HepG2 (cell line): ENCODE measurements around the gene C5. TPM values are rescaled to one million over a fixed set of nuclear protein-coding genes. Genes with fewer than 3 reads are reported as not detected.

Experiments
- HNRNPUL1 ChIP-seq: fragments of 200-400 bp; formaldehyde crosslinking; IDR thresholded peaks from 2 replicates; pipeline ENCODE4 v1.6.1; 2017; ENCODE audit warnings: low read depth, mild to moderate bottlenecking, low read length, moderate library complexity
- MIER3 ChIP-seq: IDR thresholded peaks from 2 replicates; pipeline ENCODE4 v1.6.1; 2016; ENCODE audit warnings: missing compliant biosample characterization, borderline replicate concordance
- NR2F1 ChIP-seq, 2 experiments: fragments of 450-650 bp in 1 of 2; formaldehyde crosslinking in 1 of 2; IDR thresholded peaks; 2 replicates each; pipeline versions ENCODE4 v1.5.0 to v1.6.1; 2016 to 2020; ENCODE audit warnings: mild to moderate bottlenecking in 1 of 2, missing compliant biosample characterization in 1 of 2, missing genetic modification reagents in 1 of 2, moderate library complexity in 1 of 2
- POLR2G ChIP-seq: fragments of 200-400 bp; formaldehyde crosslinking; IDR thresholded peaks from 2 replicates; pipeline ENCODE4 v1.6.1; 2018; ENCODE audit warnings: mild to moderate bottlenecking, low read depth, low read length, moderate library complexity
- SALL2 ChIP-seq: sonication (generic); formaldehyde crosslinking; IDR thresholded peaks from 2 replicates; pipeline ENCODE4 v1.8.1; 2023; ENCODE audit warnings: mild to moderate bottlenecking, missing genetic modification reagents, inconsistent platforms
- SRY ChIP-seq: sonication (generic); formaldehyde crosslinking; IDR thresholded peaks from 2 replicates; pipeline ENCODE4 v1.8.0; 2022; ENCODE audit warnings: mild to moderate bottlenecking, missing genetic modification reagents
- TP53 ChIP-seq: sonication (generic); formaldehyde crosslinking; conservative IDR thresholded peaks from 2 replicates; pipeline ENCODE4 v1.4.0; 2020; ENCODE audit warnings: missing genetic modification reagents
- ZNF510 ChIP-seq: sonication (generic); formaldehyde crosslinking; IDR thresholded peaks from 2 replicates; pipeline ENCODE4 v1.4.0; 2020; ENCODE audit warnings: low read depth, mild to moderate bottlenecking, missing genetic modification reagents
- ZNF672 ChIP-seq: sonication (generic); formaldehyde crosslinking; IDR thresholded peaks from 2 replicates; pipeline ENCODE4 v1.8.1; 2022; ENCODE audit warnings: missing genetic modification reagents
- ZNF766 ChIP-seq: sonication (generic); formaldehyde crosslinking; IDR thresholded peaks from 2 replicates; pipeline ENCODE4 v1.5.0; 2020; ENCODE audit warnings: missing genetic modification reagents, borderline replicate concordance
- ZNF839 ChIP-seq: sonication (generic); formaldehyde crosslinking; IDR thresholded peaks from 2 replicates; pipeline ENCODE4 v1.4.0; 2020; ENCODE audit warnings: missing genetic modification reagents, mild to moderate bottlenecking, borderline replicate concordance
- polyA plus RNA-seq, 8 experiments: library from polyadenylated mRNA; depleted of rRNA in 3 of 8; stranded (reverse) in 7 of 8; unstranded in 1 of 8; fragments of >200 nt; fragmentation: Illumina TruSeq in 4 of 8; extraction: Trizol in 4 of 8; gene quantifications; 2 replicates each; pipeline versions ENCODE4 v1.2.1 to v1.2.3, GENCODE V29; 2011 to 2016; ENCODE audit warnings: low read depth in 4 of 8, missing spikeins in 1 of 8, mixed read lengths in 1 of 8; ENCODE audit not compliant: insufficient read depth in 1 of 8
- total RNA-seq, 5 experiments: library from RNA; depleted of rRNA; stranded (reverse); fragments of >200 nt; fragmentation: Illumina TruSeq; extraction: Trizol; gene quantifications; 2 replicates each; pipeline ENCODE4 v1.2.3, GENCODE V29; 2016; ENCODE audit warnings: low read depth in 1 of 5
- TF ChIP-seq, protein P1 (sequence below): sonication (generic); formaldehyde crosslinking; IDR thresholded peaks from 2 replicates; pipeline ENCODE4; 2020; ENCODE audit warnings: missing genetic modification reagents, mild to moderate bottlenecking, borderline replicate concordance
- TF ChIP-seq, protein P2 (sequence below): IDR thresholded peaks from 2 replicates; pipeline ENCODE4 v1.6.1; 2012; ENCODE audit warnings: inconsistent platforms
- TF ChIP-seq, protein P3 (sequence below): sonication (generic); formaldehyde crosslinking; IDR thresholded peaks from 2 replicates; pipeline ENCODE4 v1.4.0; 2020; ENCODE audit warnings: mild to moderate bottlenecking, missing genetic modification reagents

C5 gene
- total and polyA plus RNA-seq, 2 of the 13 experiments (the other 11 are each of a cell fraction or from before 2014, with no cell fraction given) = 57.6 to 192 TPM

DNA sequence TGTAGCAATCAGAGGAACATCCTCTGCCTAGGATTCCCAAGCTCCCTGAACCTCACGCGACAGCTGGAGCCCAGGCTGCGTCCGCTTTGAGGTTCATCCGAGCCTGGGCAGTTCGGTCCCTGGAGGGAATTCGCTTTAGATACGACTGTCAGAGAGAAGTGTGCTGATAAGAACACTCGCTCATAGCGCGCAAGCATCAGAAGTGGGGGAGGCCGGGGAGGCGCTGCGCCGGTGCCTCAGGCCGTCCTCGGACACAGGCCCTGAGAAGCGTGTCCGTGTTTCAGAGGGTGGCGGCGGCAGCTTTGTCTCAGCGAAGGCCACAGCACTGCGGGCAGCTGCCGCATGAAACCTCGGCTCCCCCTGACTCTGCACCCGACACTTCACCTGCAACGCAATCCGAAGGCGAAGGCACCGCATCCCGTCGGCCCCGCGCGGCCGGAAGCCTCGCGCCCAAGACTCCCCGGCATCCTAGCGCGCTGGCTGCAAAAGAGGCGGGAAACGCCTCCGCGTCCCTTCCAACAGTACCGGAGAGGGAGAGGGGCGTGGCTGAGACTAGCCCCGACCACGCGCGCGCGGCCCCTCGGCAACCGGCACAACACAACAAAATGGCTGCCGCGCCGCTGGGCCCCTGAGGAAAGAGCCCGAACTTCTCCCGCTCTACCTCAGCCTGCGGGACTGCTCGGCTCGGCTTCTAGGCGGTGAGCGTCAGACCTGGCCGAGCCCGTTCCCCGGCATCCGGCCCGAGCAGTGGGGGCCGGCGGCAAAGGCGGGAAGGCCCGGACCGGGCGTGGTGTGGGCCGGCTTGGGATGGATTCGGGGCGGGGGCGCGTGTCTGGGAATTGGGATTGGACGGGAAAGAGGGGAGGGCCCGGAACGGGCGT, 24.5 kb upstream of the C5 start, which contains the start of gene CNTRL (continued):
- TF ChIP-seq, protein P1, sequence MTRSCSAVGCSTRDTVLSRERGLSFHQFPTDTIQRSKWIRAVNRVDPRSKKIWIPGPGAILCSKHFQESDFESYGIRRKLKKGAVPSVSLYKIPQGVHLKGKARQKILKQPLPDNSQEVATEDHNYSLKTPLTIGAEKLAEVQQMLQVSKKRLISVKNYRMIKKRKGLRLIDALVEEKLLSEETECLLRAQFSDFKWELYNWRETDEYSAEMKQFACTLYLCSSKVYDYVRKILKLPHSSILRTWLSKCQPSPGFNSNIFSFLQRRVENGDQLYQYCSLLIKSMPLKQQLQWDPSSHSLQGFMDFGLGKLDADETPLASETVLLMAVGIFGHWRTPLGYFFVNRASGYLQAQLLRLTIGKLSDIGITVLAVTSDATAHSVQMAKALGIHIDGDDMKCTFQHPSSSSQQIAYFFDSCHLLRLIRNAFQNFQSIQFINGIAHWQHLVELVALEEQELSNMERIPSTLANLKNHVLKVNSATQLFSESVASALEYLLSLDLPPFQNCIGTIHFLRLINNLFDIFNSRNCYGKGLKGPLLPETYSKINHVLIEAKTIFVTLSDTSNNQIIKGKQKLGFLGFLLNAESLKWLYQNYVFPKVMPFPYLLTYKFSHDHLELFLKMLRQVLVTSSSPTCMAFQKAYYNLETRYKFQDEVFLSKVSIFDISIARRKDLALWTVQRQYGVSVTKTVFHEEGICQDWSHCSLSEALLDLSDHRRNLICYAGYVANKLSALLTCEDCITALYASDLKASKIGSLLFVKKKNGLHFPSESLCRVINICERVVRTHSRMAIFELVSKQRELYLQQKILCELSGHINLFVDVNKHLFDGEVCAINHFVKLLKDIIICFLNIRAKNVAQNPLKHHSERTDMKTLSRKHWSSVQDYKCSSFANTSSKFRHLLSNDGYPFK (CRISPR knock-in tag) = peak; percentile 96
- TF ChIP-seq MIER3 (CRISPR knock-in tag) (no peak), ZNF510 (CRISPR knock-in tag) (peak; percentile 66), ZNF672 (CRISPR knock-in tag) (0 out of 2 replicates have a peak, but pooled peaks have one; percentile 29), ZNF839 (peak; percentile 58; the same call in 1 of the 2 replicates), POLR2G (peak; percentile 67), SRY (CRISPR knock-in tag) (peak; percentile 99), NR2F1 (CRISPR knock-in tag; IDR thresholded peaks at IDR 0.05) (no peak), SALL2 (CRISPR knock-in tag) (peak; percentile 74; the same call in 1 of the 2 replicates), HNRNPUL1 (no peak), TP53 (CRISPR knock-in tag) (no peak), ZNF766 (CRISPR knock-in tag) (peak; percentile 98)
- TF ChIP-seq, protein P2, sequence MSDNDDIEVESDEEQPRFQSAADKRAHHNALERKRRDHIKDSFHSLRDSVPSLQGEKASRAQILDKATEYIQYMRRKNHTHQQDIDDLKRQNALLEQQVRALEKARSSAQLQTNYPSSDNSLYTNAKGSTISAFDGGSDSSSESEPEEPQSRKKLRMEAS = peak; percentile 100
- TF ChIP-seq, protein P3, sequence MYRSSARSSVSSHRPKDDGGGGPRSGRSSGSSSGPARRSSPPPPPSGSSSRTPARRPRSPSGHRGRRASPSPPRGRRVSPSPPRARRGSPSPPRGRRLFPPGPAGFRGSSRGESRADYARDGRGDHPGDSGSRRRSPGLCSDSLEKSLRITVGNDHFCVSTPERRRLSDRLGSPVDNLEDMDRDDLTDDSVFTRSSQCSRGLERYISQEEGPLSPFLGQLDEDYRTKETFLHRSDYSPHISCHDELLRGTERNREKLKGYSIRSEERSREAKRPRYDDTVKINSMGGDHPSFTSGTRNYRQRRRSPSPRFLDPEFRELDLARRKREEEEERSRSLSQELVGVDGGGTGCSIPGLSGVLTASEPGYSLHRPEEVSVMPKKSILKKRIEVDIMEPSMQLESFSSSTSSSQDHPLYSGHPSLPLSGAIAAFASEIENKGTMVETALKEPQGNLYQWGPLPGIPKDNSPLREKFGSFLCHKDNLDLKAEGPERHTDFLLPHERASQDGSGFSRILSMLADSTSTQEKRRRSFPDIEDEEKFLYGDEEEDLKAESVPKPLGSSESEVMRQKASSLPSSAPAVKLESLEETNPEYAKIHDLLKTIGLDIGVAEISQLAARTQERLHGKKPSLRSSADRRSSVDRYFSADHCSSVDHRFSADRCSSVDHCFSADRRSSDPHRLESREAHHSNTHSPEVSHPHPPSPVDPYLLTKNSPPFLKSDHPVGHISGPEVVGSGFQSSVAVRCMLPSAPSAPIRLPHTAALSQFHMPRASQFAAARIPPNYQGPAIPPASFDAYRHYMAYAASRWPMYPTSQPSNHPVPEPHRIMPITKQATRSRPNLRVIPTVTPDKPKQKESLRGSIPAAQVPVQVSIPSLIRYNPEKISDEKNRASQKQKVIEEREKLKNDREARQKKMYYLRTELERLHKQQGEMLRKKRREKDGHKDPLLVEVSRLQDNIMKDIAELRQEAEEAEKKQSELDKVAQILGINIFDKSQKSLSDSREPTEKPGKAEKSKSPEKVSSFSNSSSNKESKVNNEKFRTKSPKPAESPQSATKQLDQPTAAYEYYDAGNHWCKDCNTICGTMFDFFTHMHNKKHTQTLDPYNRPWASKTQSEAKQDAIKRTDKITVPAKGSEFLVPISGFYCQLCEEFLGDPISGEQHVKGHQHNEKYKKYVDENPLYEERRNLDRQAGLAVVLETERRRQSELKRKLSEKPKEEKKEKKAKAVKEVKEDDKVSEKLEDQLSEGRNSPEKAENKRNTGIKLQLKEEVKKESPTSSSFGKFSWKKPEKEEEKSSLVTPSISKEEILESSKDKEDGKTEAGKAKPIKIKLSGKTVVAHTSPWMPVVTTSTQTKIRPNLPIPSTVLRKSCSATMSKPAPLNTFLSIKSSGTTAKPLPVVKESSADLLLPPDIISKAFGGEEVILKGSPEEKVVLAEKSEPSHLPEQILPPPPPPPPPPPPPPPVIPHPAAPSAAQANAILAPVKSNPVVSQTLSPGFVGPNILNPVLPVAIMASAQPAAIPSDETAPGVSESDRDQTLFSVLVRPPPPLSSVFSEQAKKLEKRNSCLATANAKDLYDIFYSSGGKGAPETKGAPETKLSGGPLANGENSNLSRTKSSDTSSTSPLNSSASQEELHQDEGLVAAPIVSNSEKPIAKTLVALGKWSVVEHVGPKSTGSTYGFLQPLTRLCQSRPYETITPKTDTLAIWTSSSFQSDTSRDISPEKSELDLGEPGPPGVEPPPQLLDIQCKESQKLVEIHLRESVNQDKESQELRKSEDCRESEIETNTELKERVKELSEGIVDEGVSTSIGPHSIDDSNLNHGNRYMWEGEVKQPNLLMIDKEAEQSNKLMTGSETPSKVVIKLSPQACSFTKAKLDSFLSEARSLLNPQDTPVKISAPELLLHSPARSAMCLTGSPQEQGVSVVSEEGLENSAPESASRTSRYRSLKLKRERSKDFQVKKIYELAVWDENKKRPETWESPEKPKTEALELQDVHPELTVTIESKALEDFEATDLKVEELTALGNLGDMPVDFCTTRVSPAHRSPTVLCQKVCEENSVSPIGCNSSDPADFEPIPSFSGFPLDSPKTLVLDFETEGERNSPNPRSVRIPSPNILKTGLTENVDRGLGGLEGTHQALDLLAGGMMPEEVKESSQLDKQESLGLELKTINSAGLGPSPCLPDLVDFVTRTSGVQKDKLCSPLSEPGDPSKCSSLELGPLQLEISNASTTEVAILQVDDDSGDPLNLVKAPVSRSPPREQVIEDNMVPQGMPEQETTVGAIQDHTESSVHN (CRISPR knock-in tag) = peak; percentile 73; the same call in 1 of the 2 replicates
